Gastrocnemius medialis (tissue), 4 donors: ENCODE measurements around the gene PSD4.

Experiments
- POLR2A ChIP-seq, 2 donors: fragments of 450-650 bp; IDR thresholded peaks; one replicate each; pipeline ENCODE4 v1.6.1; 2017; ENCODE audit warnings: antibody characterized with exemption in 2 of 2, mild to moderate bottlenecking in 2 of 2, moderate library complexity in 2 of 2
- TF ChIP-seq, protein P1 (sequence below), 5 experiments: fragments of 450-650 bp in 3 of 5; fragments of 200-600 bp in 2 of 5; sonication (generic) in 2 of 5; IDR thresholded peaks in 4 of 5; conservative IDR thresholded peaks in 1 of 5; 1 replicate in 4 of 5; 2 replicates in 1 of 5; pipeline ENCODE4 v1.5.1; 2016 to 2019; ENCODE audit warnings: antibody characterized with exemption in 5 of 5, mild to moderate bottlenecking in 3 of 5, moderate library complexity in 3 of 5

DNA sequence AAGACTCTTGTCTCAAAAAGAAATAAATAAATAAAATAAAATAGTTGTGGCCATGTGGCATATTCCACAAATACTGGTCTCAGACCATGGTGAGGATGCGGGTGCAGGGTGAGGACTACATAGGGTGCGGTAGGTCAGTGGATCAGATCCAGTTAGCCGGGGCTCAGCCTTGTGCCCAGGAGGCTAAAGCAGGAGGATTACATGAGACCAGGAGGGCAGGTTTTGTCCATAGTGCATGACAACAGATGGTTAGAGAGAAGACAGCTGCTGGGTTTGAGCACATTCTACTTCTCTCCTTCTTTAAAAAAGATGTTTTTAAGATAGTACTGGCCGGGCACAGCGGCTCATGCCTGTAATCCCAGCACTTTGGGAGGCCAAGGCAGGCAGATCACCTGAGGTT is 12.8 kb upstream of the PSD4 start:
- TF ChIP-seq, protein P1, sequence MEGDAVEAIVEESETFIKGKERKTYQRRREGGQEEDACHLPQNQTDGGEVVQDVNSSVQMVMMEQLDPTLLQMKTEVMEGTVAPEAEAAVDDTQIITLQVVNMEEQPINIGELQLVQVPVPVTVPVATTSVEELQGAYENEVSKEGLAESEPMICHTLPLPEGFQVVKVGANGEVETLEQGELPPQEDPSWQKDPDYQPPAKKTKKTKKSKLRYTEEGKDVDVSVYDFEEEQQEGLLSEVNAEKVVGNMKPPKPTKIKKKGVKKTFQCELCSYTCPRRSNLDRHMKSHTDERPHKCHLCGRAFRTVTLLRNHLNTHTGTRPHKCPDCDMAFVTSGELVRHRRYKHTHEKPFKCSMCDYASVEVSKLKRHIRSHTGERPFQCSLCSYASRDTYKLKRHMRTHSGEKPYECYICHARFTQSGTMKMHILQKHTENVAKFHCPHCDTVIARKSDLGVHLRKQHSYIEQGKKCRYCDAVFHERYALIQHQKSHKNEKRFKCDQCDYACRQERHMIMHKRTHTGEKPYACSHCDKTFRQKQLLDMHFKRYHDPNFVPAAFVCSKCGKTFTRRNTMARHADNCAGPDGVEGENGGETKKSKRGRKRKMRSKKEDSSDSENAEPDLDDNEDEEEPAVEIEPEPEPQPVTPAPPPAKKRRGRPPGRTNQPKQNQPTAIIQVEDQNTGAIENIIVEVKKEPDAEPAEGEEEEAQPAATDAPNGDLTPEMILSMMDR (IDR thresholded peaks at IDR 0.05 in 4 of 5, conservative IDR thresholded peaks at IDR 0.05 in 1 of 5): no peak
- no peak for TF ChIP-seq POLR2A (IDR thresholded peaks at IDR 0.05)
